Mucosa of rectum (tissue), 2 donors: ENCODE data around the gene DNAJC3.
"Not testable (repeated sequence)": the region's sequence is repeated elsewhere in the genome, so short reads cannot be mapped to it uniquely, and the experiment has no call there.

Experiments used
- H3K27ac ChIP-seq, 2 donors: one replicate each; pipeline ENCODE4 v1.7.0; 2013; ENCODE audit warnings: inconsistent platforms in 2 of 2, low read depth in 2 of 2, low read length in 2 of 2
- H3K27me3 ChIP-seq, 2 donors: one replicate each; pipeline ENCODE4 v1.7.0; 2013; ENCODE audit warnings: low read length in 2 of 2; ENCODE audit not compliant: control insufficient read depth in 2 of 2, insufficient read depth in 2 of 2
- H3K36me3 ChIP-seq, 2 donors: one replicate each; pipeline ENCODE4 v1.7.0; 2013; ENCODE audit warnings: low read length in 2 of 2; ENCODE audit not compliant: control insufficient read depth in 2 of 2, insufficient read depth in 2 of 2
- H3K4me1 ChIP-seq, 2 donors: one replicate each; pipeline ENCODE4 v1.7.0; 2013; ENCODE audit warnings: low read length in 2 of 2, mild to moderate bottlenecking in 1 of 2; ENCODE audit not compliant: control insufficient read depth in 2 of 2, insufficient read depth in 2 of 2
- H3K4me3 ChIP-seq, 2 donors: one replicate each; pipeline ENCODE4 v1.7.0; 2013; ENCODE audit warnings: low read length in 2 of 2
- H3K9ac ChIP-seq, 2 donors: one replicate each; pipeline ENCODE4 v1.7.0; 2013; ENCODE audit warnings: low read length in 2 of 2, low read depth in 1 of 2, mild to moderate bottlenecking in 1 of 2
- H3K9me3 ChIP-seq, 2 donors: one replicate each; pipeline ENCODE4 v1.7.0; 2013; ENCODE audit warnings: low read length in 2 of 2; ENCODE audit not compliant: control insufficient read depth in 2 of 2
- donor health status: healthy.
- donor health status: Normal muscosa, but diverticular disease.

The DNAJC3 gene

GRCh38 chr13:95643936-95644598 is 32.9 kb upstream of the DNAJC3 start:
- Histone ChIP-seq H3K9me3 (no peaks in the 10 kb centered on the region), H3K27ac (peak overlapping the region; percentile 38 to 51), H3K36me3 (no peaks in the 10 kb centered on the region), H3K27me3 (peaks cover 15 to 28% of the 10 kb centered on the region in 2 donors), H3K4me3 (peak overlapping the region; percentile 8 to 62), H3K4me1 (peaks cover 0 to 3% of the 10 kb centered on the region in 2 donors), H3K9ac (peak overlapping the region in 1 of 2 donors; percentile 48)

- Histone ChIP-seq H3K4me1 (peaks cover 0 to 3% of the 10 kb centered on the region in 2 donors), H3K4me3 (peak within 1 kb of the TSS; percentile 8 to 62), H3K9me3 (no peaks in the 10 kb centered on the region), H3K36me3 (no peaks in the 10 kb centered on the region), H3K9ac (peak within 1 kb of the TSS in 1 of 2 donors; percentile 48), H3K27me3 (peaks cover 15 to 28% of the 10 kb centered on the region in 2 donors), H3K27ac (peak within 1 kb of the TSS; percentile 38 to 51)
Observed at GRCh38 chr13:95644601-95645052, 32.3 kb upstream of the DNAJC3 start, which contains the start of gene DZIP1. TSS of gene DZIP1 (minus strand) at chr13:95644706. CDS start at chr13:95642029, 2,677 bp downstream.

GRCh38 chr13:95647321-95647720 is 29.6 kb upstream of the DNAJC3 start:
- Histone ChIP-seq H3K4me1 (peaks cover 0 to 2% of the 10 kb centered on the region in 2 donors), H3K27ac (no peak overlapping the region), H3K9ac (no peak overlapping the region), H3K27me3 (peaks cover 9 to 17% of the 10 kb centered on the region in 2 donors), H3K9me3 (no peaks in the 10 kb centered on the region), H3K36me3 (no peaks in the 10 kb centered on the region), H3K4me3 (no peak overlapping the region)

- no peaks in the 10 kb centered on the region for H3K27me3 ChIP-seq
- no peaks in the 10 kb centered on the region for H3K36me3 ChIP-seq
- no peak overlapping the region for H3K27ac ChIP-seq
- H3K9me3 ChIP-seq: no peaks in the 10 kb centered on the region
- H3K4me1 ChIP-seq: no peaks in the 10 kb centered on the region
- no peak overlapping the region for H3K4me3 ChIP-seq
- no peak overlapping the region for H3K9ac ChIP-seq
Observed at GRCh38 chr13:95650696-95651095, 26.2 kb upstream of the DNAJC3 start.

- no peaks in the 10 kb centered on the region for H3K4me1 ChIP-seq
- no peaks in the 10 kb centered on the region for H3K36me3 ChIP-seq
- H3K27me3 ChIP-seq: no peaks in the 10 kb centered on the region
- H3K4me3 ChIP-seq: no peak overlapping the region
- H3K9me3 ChIP-seq: no peaks in the 10 kb centered on the region
- no peak overlapping the region for H3K27ac ChIP-seq
- H3K9ac ChIP-seq: no peak overlapping the region
Observed at GRCh38 chr13:95652244-95652764, 24.6 kb upstream of the DNAJC3 start.

GRCh38 chr13:95652821-95653220 is 24.1 kb upstream of the DNAJC3 start:
- no peak overlapping the region for H3K9ac ChIP-seq
- H3K9me3 ChIP-seq: no peaks in the 10 kb centered on the region
- no peak overlapping the region for H3K4me3 ChIP-seq
- no peaks in the 10 kb centered on the region for H3K36me3 ChIP-seq
- H3K27ac ChIP-seq: no peak overlapping the region
- H3K27me3 ChIP-seq: no peaks in the 10 kb centered on the region
- no peaks in the 10 kb centered on the region for H3K4me1 ChIP-seq

GRCh38 chr13:95656386-95657015 is 20.4 kb upstream of the DNAJC3 start:
- Histone ChIP-seq H3K36me3 (no peaks in the 10 kb centered on the region), H3K4me3 (no peak overlapping the region)

GRCh38 chr13:95659500-95659899 is 17.4 kb upstream of the DNAJC3 start:
- no peaks in the 10 kb centered on the region for H3K36me3 ChIP-seq
- no peaks in the 10 kb centered on the region for H3K9me3 ChIP-seq
- no peaks in the 10 kb centered on the region for H3K27me3 ChIP-seq
- no peaks in the 10 kb centered on the region for H3K4me1 ChIP-seq
- H3K27ac ChIP-seq: no peak overlapping the region
- H3K9ac ChIP-seq: no peak overlapping the region
- no peak overlapping the region for H3K4me3 ChIP-seq

More at GRCh38 chr13:95656386-95657015, 20.4 kb upstream of the DNAJC3 start:
- H3K27ac ChIP-seq: no peak overlapping the region
- no peaks in the 10 kb centered on the region for H3K9me3 ChIP-seq
- H3K9ac ChIP-seq: no peak overlapping the region
- no peaks in the 10 kb centered on the region for H3K27me3 ChIP-seq
- H3K4me1 ChIP-seq: no peaks in the 10 kb centered on the region

GRCh38 chr13:95660981-95661581 is 15.9 kb upstream of the DNAJC3 start:
- H3K4me1 ChIP-seq: no peaks in the 10 kb centered on the region
- H3K27me3 ChIP-seq: no peaks in the 10 kb centered on the region
- H3K9ac ChIP-seq: no peak overlapping the region
- no peaks in the 10 kb centered on the region for H3K36me3 ChIP-seq
- H3K27ac ChIP-seq: no peak overlapping the region
- H3K4me3 ChIP-seq: no peak overlapping the region
- peaks cover 4 to 8% of the 10 kb centered on the region in 2 donors for H3K9me3 ChIP-seq

GRCh38 chr13:95667235-95667634 is 9.7 kb upstream of the DNAJC3 start:
- H3K36me3 ChIP-seq, H3K4me1 ChIP-seq, H3K27ac ChIP-seq, H3K4me3 ChIP-seq, H3K9ac ChIP-seq, H3K27me3 ChIP-seq: not testable (repeated sequence)
- H3K9me3 ChIP-seq: peaks cover 15 to 29% of the 10 kb centered on the region in 2 donors
